HEK293 (cell line): ENCODE data around the gene ZBTB1.

Experiments used
- EGR2 ChIP-seq: fragments of 450-650 bp; formaldehyde crosslinking; IDR thresholded peaks from 2 replicates; pipeline ENCODE4 v1.5.1; 2016; ENCODE audit warnings: low read depth, missing biosample characterization, missing genetic modification characterization
- KLF9 ChIP-seq: fragments of 450-650 bp; formaldehyde crosslinking; IDR thresholded peaks from 2 replicates; pipeline ENCODE4 v1.5.1; 2016; ENCODE audit warnings: missing biosample characterization, missing genetic modification characterization, low read depth
- SP2 ChIP-seq: fragments of 450-650 bp; formaldehyde crosslinking; IDR thresholded peaks from 2 replicates; pipeline ENCODE4 v1.5.1; 2016; ENCODE audit warnings: missing biosample characterization, missing genetic modification characterization
- SP7 ChIP-seq: fragments of 450-650 bp; formaldehyde crosslinking; IDR thresholded peaks from 2 replicates; pipeline ENCODE4 v1.5.1; 2016; ENCODE audit warnings: missing biosample characterization, missing genetic modification characterization
- TRIM28 ChIP-seq: IDR thresholded peaks from 2 replicates; pipeline ENCODE4 v1.6.1; 2011; ENCODE audit warnings: low read length, control low read depth, borderline replicate concordance
- TSHZ1 ChIP-seq: fragments of 450-650 bp; formaldehyde crosslinking; IDR thresholded peaks from 2 replicates; pipeline ENCODE4 v1.5.1; 2016; ENCODE audit warnings: missing biosample characterization, missing genetic modification characterization, borderline replicate concordance
- ZBTB20 ChIP-seq: fragments of 450-650 bp; formaldehyde crosslinking; IDR thresholded peaks from 2 replicates; pipeline ENCODE4 v1.5.1; 2016; ENCODE audit warnings: missing biosample characterization, missing genetic modification characterization
- ZBTB8A ChIP-seq: fragments of 450-650 bp; formaldehyde crosslinking; IDR thresholded peaks from 2 replicates; pipeline ENCODE4 v1.5.1; 2016; ENCODE audit warnings: missing biosample characterization, missing genetic modification characterization
- ZEB2 ChIP-seq: fragments of 450-650 bp; formaldehyde crosslinking; IDR thresholded peaks from 2 replicates; pipeline ENCODE4 v1.5.1; 2016; ENCODE audit warnings: missing biosample characterization, missing genetic modification characterization
- ZFHX2 ChIP-seq: fragments of 450-650 bp; formaldehyde crosslinking; conservative IDR thresholded peaks from 2 replicates; pipeline ENCODE4 v1.5.1; 2016; ENCODE audit warnings: missing biosample characterization, missing genetic modification characterization
- ZNF221 ChIP-seq: fragments of 450-650 bp; formaldehyde crosslinking; IDR thresholded peaks from 2 replicates; pipeline ENCODE4 v1.5.1; 2017; ENCODE audit warnings: missing biosample characterization, missing genetic modification characterization, borderline replicate concordance
- ZNF248 ChIP-seq: fragments of 450-650 bp; formaldehyde crosslinking; IDR thresholded peaks from 2 replicates; pipeline ENCODE4 v1.5.1; 2017; ENCODE audit warnings: missing biosample characterization, missing genetic modification characterization
- ZNF324 ChIP-seq: fragments of 450-650 bp; formaldehyde crosslinking; IDR thresholded peaks from 2 replicates; pipeline ENCODE4 v1.5.1; 2016; ENCODE audit warnings: missing biosample characterization, missing genetic modification characterization
- ZNF362 ChIP-seq: fragments of 450-650 bp; formaldehyde crosslinking; IDR thresholded peaks from 2 replicates; pipeline ENCODE4 v1.5.1; 2016; ENCODE audit warnings: missing biosample characterization, missing genetic modification characterization
- ZNF366 ChIP-seq: fragments of 450-650 bp; formaldehyde crosslinking; conservative IDR thresholded peaks from 2 replicates; pipeline ENCODE4 v1.5.1; 2016; ENCODE audit warnings: missing biosample characterization, missing genetic modification characterization
- ZNF530 ChIP-seq: fragments of 450-650 bp; formaldehyde crosslinking; IDR thresholded peaks from 2 replicates; pipeline ENCODE4 v1.5.1; 2016; ENCODE audit warnings: low read depth, missing biosample characterization, missing genetic modification characterization
- ZNF701 ChIP-seq: fragments of 450-650 bp; formaldehyde crosslinking; IDR thresholded peaks from 2 replicates; pipeline ENCODE4 v1.5.1; 2016; ENCODE audit warnings: missing biosample characterization, missing genetic modification characterization
- ZSCAN30 ChIP-seq: fragments of 450-650 bp; IDR thresholded peaks from 2 replicates; pipeline ENCODE4 v1.5.1; 2018; ENCODE audit warnings: missing biosample characterization, mild to moderate bottlenecking, missing genetic modification characterization, moderate library complexity
- ZSCAN4 ChIP-seq: fragments of 450-650 bp; formaldehyde crosslinking; IDR thresholded peaks from 2 replicates; pipeline ENCODE4 v1.5.1; 2017; ENCODE audit warnings: missing biosample characterization, missing genetic modification characterization
- TF ChIP-seq, protein P1 (sequence below): fragments of 450-650 bp; formaldehyde crosslinking; IDR thresholded peaks from 2 replicates; pipeline ENCODE4 v1.5.1; 2016; ENCODE audit warnings: missing biosample characterization, missing genetic modification characterization
- TF ChIP-seq, protein P2 (sequence below): fragments of 450-650 bp; formaldehyde crosslinking; conservative IDR thresholded peaks from 2 replicates; pipeline ENCODE4 v1.5.1; 2016; ENCODE audit warnings: low read depth, missing biosample characterization, missing genetic modification characterization

ZBTB1 gene

GRCh38 chr14:64504897-64505794, 576 bp downstream of the ZBTB1 start (continued):
- TF ChIP-seq TSHZ1 (tag by site-specific recombination) = peak; percentile 64; the same call in 1 of the 2 replicates
- peak; percentile 38; the same call in 1 of the 2 replicates for TF ChIP-seq ZEB2 (tag by site-specific recombination)
- peak; percentile 78 for TF ChIP-seq ZBTB8A
- peak; percentile 75; the same call in 1 of the 2 replicates for TF ChIP-seq ZNF362 (tag by site-specific recombination)
- TF ChIP-seq ZNF701 (tag by site-specific recombination) = no peak
- peak; percentile 11; the same call in 1 of the 2 replicates for TF ChIP-seq ZNF366
- no peak for TF ChIP-seq ZNF221 (tag by site-specific recombination)
- peak; percentile 74 for TF ChIP-seq EGR2 (tag by site-specific recombination)
- peak; percentile 24 for TF ChIP-seq ZSCAN30 (tag by site-specific recombination)
- TF ChIP-seq, protein P1, sequence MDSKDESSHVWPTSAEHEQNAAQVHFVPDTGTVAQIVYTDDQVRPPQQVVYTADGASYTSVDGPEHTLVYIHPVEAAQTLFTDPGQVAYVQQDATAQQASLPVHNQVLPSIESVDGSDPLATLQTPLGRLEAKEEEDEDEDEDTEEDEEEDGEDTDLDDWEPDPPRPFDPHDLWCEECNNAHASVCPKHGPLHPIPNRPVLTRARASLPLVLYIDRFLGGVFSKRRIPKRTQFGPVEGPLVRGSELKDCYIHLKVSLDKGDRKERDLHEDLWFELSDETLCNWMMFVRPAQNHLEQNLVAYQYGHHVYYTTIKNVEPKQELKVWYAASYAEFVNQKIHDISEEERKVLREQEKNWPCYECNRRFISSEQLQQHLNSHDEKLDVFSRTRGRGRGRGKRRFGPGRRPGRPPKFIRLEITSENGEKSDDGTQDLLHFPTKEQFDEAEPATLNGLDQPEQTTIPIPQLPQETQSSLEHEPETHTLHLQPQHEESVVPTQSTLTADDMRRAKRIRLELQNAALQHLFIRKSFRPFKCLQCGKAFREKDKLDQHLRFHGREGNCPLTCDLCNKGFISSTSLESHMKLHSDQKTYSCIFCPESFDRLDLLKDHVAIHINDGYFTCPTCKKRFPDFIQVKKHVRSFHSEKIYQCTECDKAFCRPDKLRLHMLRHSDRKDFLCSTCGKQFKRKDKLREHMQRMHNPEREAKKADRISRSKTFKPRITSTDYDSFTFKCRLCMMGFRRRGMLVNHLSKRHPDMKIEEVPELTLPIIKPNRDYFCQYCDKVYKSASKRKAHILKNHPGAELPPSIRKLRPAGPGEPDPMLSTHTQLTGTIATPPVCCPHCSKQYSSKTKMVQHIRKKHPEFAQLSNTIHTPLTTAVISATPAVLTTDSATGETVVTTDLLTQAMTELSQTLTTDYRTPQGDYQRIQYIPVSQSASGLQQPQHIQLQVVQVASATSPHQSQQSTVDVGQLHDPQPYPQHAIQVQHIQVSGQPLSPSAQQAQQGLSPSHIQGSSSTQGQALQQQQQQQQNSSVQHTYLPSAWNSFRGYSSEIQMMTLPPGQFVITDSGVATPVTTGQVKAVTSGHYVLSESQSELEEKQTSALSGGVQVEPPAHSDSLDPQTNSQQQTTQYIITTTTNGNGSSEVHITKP (tag by site-specific recombination) = 0 out of 2 replicates have a peak, but pooled peaks have one; percentile 10
- TF ChIP-seq ZFHX2 (tag by site-specific recombination) = peak; percentile 61
- TF ChIP-seq ZNF530 = no peak
- no peak for TF ChIP-seq KLF9 (tag by site-specific recombination)
- no peak for TF ChIP-seq ZNF248 (tag by site-specific recombination)
- TF ChIP-seq, protein P2, sequence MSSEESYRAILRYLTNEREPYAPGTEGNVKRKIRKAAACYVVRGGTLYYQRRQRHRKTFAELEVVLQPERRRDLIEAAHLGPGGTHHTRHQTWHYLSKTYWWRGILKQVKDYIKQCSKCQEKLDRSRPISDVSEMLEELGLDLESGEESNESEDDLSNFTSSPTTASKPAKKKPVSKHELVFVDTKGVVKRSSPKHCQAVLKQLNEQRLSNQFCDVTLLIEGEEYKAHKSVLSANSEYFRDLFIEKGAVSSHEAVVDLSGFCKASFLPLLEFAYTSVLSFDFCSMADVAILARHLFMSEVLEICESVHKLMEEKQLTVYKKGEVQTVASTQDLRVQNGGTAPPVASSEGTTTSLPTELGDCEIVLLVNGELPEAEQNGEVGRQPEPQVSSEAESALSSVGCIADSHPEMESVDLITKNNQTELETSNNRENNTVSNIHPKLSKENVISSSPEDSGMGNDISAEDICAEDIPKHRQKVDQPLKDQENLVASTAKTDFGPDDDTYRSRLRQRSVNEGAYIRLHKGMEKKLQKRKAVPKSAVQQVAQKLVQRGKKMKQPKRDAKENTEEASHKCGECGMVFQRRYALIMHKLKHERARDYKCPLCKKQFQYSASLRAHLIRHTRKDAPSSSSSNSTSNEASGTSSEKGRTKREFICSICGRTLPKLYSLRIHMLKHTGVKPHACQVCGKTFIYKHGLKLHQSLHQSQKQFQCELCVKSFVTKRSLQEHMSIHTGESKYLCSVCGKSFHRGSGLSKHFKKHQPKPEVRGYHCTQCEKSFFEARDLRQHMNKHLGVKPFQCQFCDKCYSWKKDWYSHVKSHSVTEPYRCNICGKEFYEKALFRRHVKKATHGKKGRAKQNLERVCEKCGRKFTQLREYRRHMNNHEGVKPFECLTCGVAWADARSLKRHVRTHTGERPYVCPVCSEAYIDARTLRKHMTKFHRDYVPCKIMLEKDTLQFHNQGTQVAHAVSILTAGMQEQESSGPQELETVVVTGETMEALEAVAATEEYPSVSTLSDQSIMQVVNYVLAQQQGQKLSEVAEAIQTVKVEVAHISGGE = peak; percentile 48; the same call in 1 of the 2 replicates
- TF ChIP-seq ZBTB20 (tag by site-specific recombination) = peak; percentile 35; the same call in 1 of the 2 replicates
- 0 out of 2 replicates have a peak, but pooled peaks have one; percentile 8 for TF ChIP-seq TRIM28
- TF ChIP-seq ZSCAN4 (tag by site-specific recombination) = no peak
- no peak for TF ChIP-seq ZNF324 (tag by site-specific recombination)
- TF ChIP-seq SP2 (tag by site-specific recombination) = peak; percentile 71
- TF ChIP-seq SP7 (tag by site-specific recombination) = 0 out of 2 replicates have a peak, but pooled peaks have one; percentile 8
